ENCODE measurements around the gene CXCL13. TPM values are rescaled to one million over a fixed set of nuclear protein-coding genes. Genes with fewer than 3 reads are reported as not detected.

CXCL13 gene
- total and polyA plus RNA-seq, 9 donors: 0.24 to 3.1 (median 0.89) TPM; not detected in 5

- H3K36me3 ChIP-seq: no peaks in the 10 kb centered on the region
- DNase-seq: no peak
- intact Hi-C loops (cut with DNase I): no loop called here
- no peaks in the 10 kb centered on the region for H3K27me3 ChIP-seq
- H3K4me1 ChIP-seq (ENCODE audit: insufficient read depth): no peaks in the 10 kb centered on the region
- no peak overlapping the region for H3K27ac ChIP-seq
- no peaks in the 10 kb centered on the region for H3K9me3 ChIP-seq
- no peak overlapping the region for H3K4me3 ChIP-seq
- TF ChIP-seq EP300 (IDR thresholded peaks at IDR 0.05) (no peak), CTCF (IDR thresholded peaks at IDR 0.05) (no peak), POLR2A (IDR thresholded peaks at IDR 0.05) (no peak)
- 58 to 69% (median 65%) methylated on average over 7 of the region's 7 CpGs for WGBS, 3 donors
Measured at GRCh38 chr4:77613267-77613666, 7.6 kb downstream of the CXCL13 start.

- 84 to 92% (median 86%) methylated on average over 5 of the region's 5 CpGs for WGBS, 3 donors
- H3K36me3 ChIP-seq: no peaks in the 10 kb centered on the region
- H3K9me3 ChIP-seq: no peaks in the 10 kb centered on the region
- DNase-seq: no peak
- no peak overlapping the region for H3K4me3 ChIP-seq
- intact Hi-C loops (cut with DNase I): no loop called here
- no peak for TF ChIP-seq POLR2A (IDR thresholded peaks at IDR 0.05)
- TF ChIP-seq CTCF (IDR thresholded peaks at IDR 0.05): no peak
- TF ChIP-seq EP300 (IDR thresholded peaks at IDR 0.05): no peak
- H3K27me3 ChIP-seq: no peaks in the 10 kb centered on the region
- no peak overlapping the region for H3K27ac ChIP-seq
- no peaks in the 10 kb centered on the region for H3K4me1 ChIP-seq (ENCODE audit: insufficient read depth)
Measured at GRCh38 chr4:77615153-77615552, 9.5 kb downstream of the CXCL13 start.

GRCh38 chr4:77617203-77617602, 11.6 kb downstream of the CXCL13 start:
- TF ChIP-seq POLR2A (IDR thresholded peaks at IDR 0.05): no peak
- no peak for TF ChIP-seq CTCF (IDR thresholded peaks at IDR 0.05)
- no peak for TF ChIP-seq EP300 (IDR thresholded peaks at IDR 0.05)
- no peak for DNase-seq
- H3K4me3 ChIP-seq: no peak overlapping the region
- no peaks in the 10 kb centered on the region for H3K4me1 ChIP-seq (ENCODE audit: insufficient read depth)
- no peaks in the 10 kb centered on the region for H3K36me3 ChIP-seq
- no peak overlapping the region for H3K27ac ChIP-seq
- H3K27me3 ChIP-seq: no peaks in the 10 kb centered on the region
- intact Hi-C loops (cut with DNase I): no loop called here
- WGBS, 3 donors: 89 to 95% (median 91%) methylated on average over 5 of the region's 5 CpGs
- no peaks in the 10 kb centered on the region for H3K9me3 ChIP-seq

GRCh38 chr4:77618383-77619241, 13.0 kb downstream of the CXCL13 start:
- DNase-seq: peak; percentile 29 to 60 (median 39)
- Histone ChIP-seq H3K4me1 (ENCODE audit: insufficient read depth) (no peaks in the 10 kb centered on the region), H3K9me3 (no peaks in the 10 kb centered on the region), H3K27ac (no peak overlapping the region), H3K4me3 (no peak overlapping the region), H3K27me3 (no peaks in the 10 kb centered on the region), H3K36me3 (no peaks in the 10 kb centered on the region)
- intact Hi-C loops (cut with DNase I): no loop called here
- 16 to 21% (median 17%) methylated on average over 12 of the region's 12 CpGs for WGBS, 3 donors
- TF ChIP-seq CTCF (IDR thresholded peaks at IDR 0.05) (peak in 2 of 3 donors; percentile 42 to 51), POLR2A (IDR thresholded peaks at IDR 0.05) (no peak)
